HepG2 (cell line): ENCODE measurements around the gene UBAP2L. TPM values are rescaled to one million over a fixed set of nuclear protein-coding genes. Genes with fewer than 3 reads are reported as not detected.
"Not testable (repeated sequence)": the region's sequence is repeated elsewhere in the genome, so short reads cannot be mapped to it uniquely, and the experiment has no call there.

Experiments used
- ATAC-seq: fragments of 200-7000 bp; cut with Tn5 transposase; 3 replicates; pipeline ENCODE4 v1.9.1; 2020; ENCODE audit warnings: mild to moderate bottlenecking, moderate library complexity
- BruUV-seq: library from RNA; stranded (reverse); fragments of 400-500 nt; replicated peaks from 2 replicates; lab custom pipeline; 2021; lab: Mats Ljungman, UMichigan
- CTCF ChIA-PET: fragments of 300-600 bp; formaldehyde crosslinking; extraction: SDS; loops from one replicate; lab custom pipeline; 2021; ENCODE audit warnings: low total read pairs, inconsistent platforms, low intra/inter-chr PET ratio; lab: Yijun Ruan, JAX
- POLR2A ChIA-PET: fragments of 350-600 bp; sonication (Branson Sonifier 250); formaldehyde crosslinking; loops from one replicate; lab custom pipeline; 2020; ENCODE audit warnings: antibody characterized with exemption, inconsistent platforms; lab: Yijun Ruan, JAX
- DNase-seq: peaks from one replicate; pipeline ENCODE4 v3.0.0-alpha.2; 2015; ENCODE audit warnings: low spot score
- FAIRE-seq: peaks from 3 replicates; lab custom pipeline; 2011; peaks lifted over from hg19 to GRCh38; lab: Jason Lieb, UNC
- H2AFZ ChIP-seq: one replicate; pipeline ENCODE4 v1.6.1; 2011; ENCODE audit warnings: low read length, inconsistent platforms
- H3K27ac ChIP-seq: fragments of 300-600 bp; 3 replicates; pipeline ENCODE4 v1.8.0; 2011; ENCODE audit warnings: mixed run types, mild to moderate bottlenecking, mixed read lengths, low read length, inconsistent platforms; ENCODE audit not compliant: insufficient read depth; ENCODE audit errors: extremely low read length
- H3K27me3 ChIP-seq, 2 experiments: fragments of 200-600 bp in 1 of 2; 2 replicates in 1 of 2; 3 replicates in 1 of 2; pipeline versions ENCODE4 v1.6.0 to v1.8.0; 2011; ENCODE audit warnings: low read length in 2 of 2, mild to moderate bottlenecking in 2 of 2, moderate library complexity in 2 of 2, inconsistent platforms in 1 of 2; ENCODE audit not compliant: insufficient read depth in 2 of 2, control insufficient read depth in 1 of 2
- H3K36me3 ChIP-seq, 2 experiments: fragments of 200-600 bp in 1 of 2; replicated peaks in 1 of 2; 2 replicates in 1 of 2; 3 replicates in 1 of 2; pipeline versions ENCODE4 v1.5.1 to v1.8.0; 2011; ENCODE audit warnings: low read length in 2 of 2, inconsistent platforms in 1 of 2; ENCODE audit not compliant: insufficient read depth in 2 of 2, control insufficient read depth in 1 of 2
- H3K4me1 ChIP-seq: 2 replicates; pipeline ENCODE4 v1.5.1; 2012; ENCODE audit warnings: low read length, inconsistent platforms; ENCODE audit not compliant: insufficient read depth
- H3K4me2 ChIP-seq: 2 replicates; pipeline ENCODE4 v1.6.0; 2011; ENCODE audit warnings: low read depth, low read length, inconsistent platforms
- H3K4me3 ChIP-seq, 3 experiments: fragments of 200-600 bp in 1 of 3; sonication (generic), shearing (Covaris generic) in 1 of 3; replicated peaks in 1 of 3; 2 replicates each; pipeline ENCODE4 v1.5.1; 2011 to 2016; ENCODE audit warnings: low read length in 3 of 3, inconsistent platforms in 2 of 3, low read depth in 2 of 3, mild to moderate bottlenecking in 2 of 3, control low read depth in 1 of 3, mixed read lengths in 1 of 3; ENCODE audit not compliant: insufficient read depth in 1 of 3
- H3K79me2 ChIP-seq: one replicate; pipeline ENCODE4 v1.6.1; 2011; ENCODE audit warnings: low read length, inconsistent platforms; ENCODE audit not compliant: insufficient read depth
- H3K9ac ChIP-seq: 2 replicates; pipeline ENCODE4 v1.6.0; 2011; ENCODE audit warnings: mild to moderate bottlenecking, low read depth, low read length, inconsistent platforms; ENCODE audit not compliant: insufficient read depth
- H3K9me3 ChIP-seq: 2 replicates; pipeline ENCODE4 v1.5.1; 2012; ENCODE audit warnings: mild to moderate bottlenecking, low read length
- H4K20me1 ChIP-seq: 2 replicates; pipeline ENCODE4 v1.6.0; 2011; ENCODE audit warnings: inconsistent platforms, mild to moderate bottlenecking, low read length, moderate library complexity; ENCODE audit not compliant: insufficient read depth
- EHMT2 ChIP-seq: fragments of 200-600 bp; sonication (generic); IDR thresholded peaks from 2 replicates; pipeline ENCODE4 v1.7.0; 2017; ENCODE audit warnings: antibody characterized with exemption, low read depth, low read length, borderline replicate concordance
- GLI4 ChIP-seq: sonication (generic); formaldehyde crosslinking; IDR thresholded peaks from 2 replicates; pipeline ENCODE4 v1.5.1; 2020; ENCODE audit warnings: missing genetic modification reagents, mild to moderate bottlenecking, moderate library complexity, borderline replicate concordance
- GRHL1 ChIP-seq: sonication (generic); formaldehyde crosslinking; conservative IDR thresholded peaks from 2 replicates; pipeline ENCODE4 v1.8.0; 2022; ENCODE audit warnings: missing genetic modification reagents
- MXI1 ChIP-seq: IDR thresholded peaks from 3 replicates; pipeline ENCODE4 v1.6.1; 2012; ENCODE audit warnings: low read depth, low read length, inconsistent platforms, borderline replicate concordance
- NCOA5 ChIP-seq: sonication (generic); formaldehyde crosslinking; IDR thresholded peaks from 2 replicates; pipeline ENCODE4 v1.4.0; 2020; ENCODE audit warnings: missing genetic modification reagents
- NONO ChIP-seq, 2 experiments: fragments of 450-650 bp in 1 of 2; sonication (generic) in 1 of 2; formaldehyde crosslinking in 1 of 2; IDR thresholded peaks in 1 of 2; conservative IDR thresholded peaks in 1 of 2; 2 replicates each; pipeline versions ENCODE4 v1.6.1 to v1.8.0; 2017 to 2022; ENCODE audit warnings: mild to moderate bottlenecking in 1 of 2, missing genetic modification reagents in 1 of 2, moderate library complexity in 1 of 2
- POLR2AphosphoS5 ChIP-seq: IDR thresholded peaks from 2 replicates; pipeline ENCODE4 v1.6.1; 2012; ENCODE audit warnings: low read depth, low read length
- POLR2G ChIP-seq: fragments of 200-400 bp; formaldehyde crosslinking; IDR thresholded peaks from 2 replicates; pipeline ENCODE4 v1.6.1; 2018; ENCODE audit warnings: mild to moderate bottlenecking, low read depth, low read length, moderate library complexity
- RBM22 ChIP-seq: fragments of 200-400 bp; formaldehyde crosslinking; optimal IDR thresholded peaks from 2 replicates; pipeline ENCODE3; 2017; ENCODE audit warnings: mild to moderate bottlenecking, low read length, moderate library complexity
- RFX1 ChIP-seq: fragments of 450-650 bp; IDR thresholded peaks from 2 replicates; pipeline ENCODE4 v1.6.1; 2017
- RFX3 ChIP-seq: IDR thresholded peaks from 2 replicates; pipeline ENCODE4 v1.6.1; 2016; ENCODE audit warnings: missing biosample characterization, missing genetic modification reagents
- ZNF414 ChIP-seq: sonication (generic); formaldehyde crosslinking; IDR thresholded peaks from 2 replicates; pipeline ENCODE4 v1.5.0; 2020; ENCODE audit warnings: missing genetic modification reagents
- ZNF589 ChIP-seq: sonication (generic); formaldehyde crosslinking; conservative IDR thresholded peaks from 2 replicates; pipeline ENCODE4 v1.8.0; 2022; ENCODE audit warnings: mild to moderate bottlenecking, moderate library complexity, missing genetic modification reagents
- ZNF746 ChIP-seq: sonication (generic); formaldehyde crosslinking; IDR thresholded peaks from 2 replicates; pipeline ENCODE4 v1.8.0; 2022; ENCODE audit warnings: mild to moderate bottlenecking, missing genetic modification reagents
- WGBS: methylation state at CpG from one replicate; pipeline ENCODE4 v1.1.6; 2017; ENCODE audit warnings: low lambda C conversion rate; 5-methylcytosine and 5-hydroxymethylcytosine counted together
- in situ Hi-C: cut with HindIII; loops from 2 replicates; pipeline ENCODE4 v1.10.0; 2017; ENCODE audit warnings: low pct_unique_long_range_greater_than_20kb; ENCODE audit not compliant: extremely low pct_ligation_motif_present
- intact Hi-C: fragments of 100-400 bp; cut with micrococcal nuclease; formaldehyde crosslinking; loops from one replicate; pipeline ENCODE4 v1.10.0; 2022; ENCODE audit not compliant: unreplicated experiment
- polyA plus RNA-seq, 8 experiments: library from polyadenylated mRNA; depleted of rRNA in 3 of 8; stranded (reverse) in 7 of 8; unstranded in 1 of 8; fragments of >200 nt; fragmentation: Illumina TruSeq in 4 of 8; extraction: Trizol in 4 of 8; gene quantifications; 2 replicates each; pipeline versions ENCODE4 v1.2.1 to v1.2.3, GENCODE V29; 2011 to 2016; ENCODE audit warnings: low read depth in 4 of 8, missing spikeins in 1 of 8, mixed read lengths in 1 of 8; ENCODE audit not compliant: insufficient read depth in 1 of 8
- total RNA-seq, 5 experiments: library from RNA; depleted of rRNA; stranded (reverse); fragments of >200 nt; fragmentation: Illumina TruSeq; extraction: Trizol; gene quantifications; 2 replicates each; pipeline ENCODE4 v1.2.3, GENCODE V29; 2016; ENCODE audit warnings: low read depth in 1 of 5

The UBAP2L gene
- total and polyA plus RNA-seq, 2 of the 13 experiments (the other 11 are each of a cell fraction or from before 2014, with no cell fraction given): 74.2 to 159 TPM

GRCh38 chr1:154205778-154206177, 15.0 kb upstream of the UBAP2L start:
- intact Hi-C loops, H3K79me2 ChIP-seq, ATAC-seq, H3K4me2 ChIP-seq, FAIRE-seq, H3K4me3 ChIP-seq, H3K9me3 ChIP-seq, CTCF ChIA-PET, DNase-seq, H4K20me1 ChIP-seq, POLR2A ChIA-PET, H3K4me1 ChIP-seq, H3K9ac ChIP-seq, H2AFZ ChIP-seq, H3K27me3 ChIP-seq, in situ Hi-C loops, BruUV-seq: not testable (repeated sequence)
- 92% methylated on average over 9 of the region's 11 CpGs for whole genome bisulfite sequencing
- peak overlapping the region; percentile 11 for H3K27ac ChIP-seq
- peaks cover 6 to 38% of the 10 kb centered on the region in 2 experiments; a peak in 4 of 5 replicates for H3K36me3 ChIP-seq

- POLR2A ChIA-PET: no interaction called here
- ATAC-seq: peak; percentile 36
- H4K20me1 ChIP-seq: no peaks in the 10 kb centered on the region
- CTCF ChIA-PET: no interaction called here
- intact Hi-C loops: no loop called here
- peak within 1 kb of the TSS; percentile 36 for H3K27ac ChIP-seq
- no peak for DNase-seq
- TF ChIP-seq ZNF746 (CRISPR knock-in tag) (no peak), GRHL1 (CRISPR knock-in tag) (no peak), RFX3 (peak; percentile 57), RBM22 (peak; percentile 71), NONO (IDR thresholded peaks at IDR 0.05) (no peak), NONO (CRISPR knock-in tag; conservative IDR thresholded peaks at IDR 0.05) (0 out of 2 replicates have a peak, but pooled peaks have one; percentile 19), POLR2AphosphoS5 (peak; percentile 37; the same call in 1 of the 2 replicates), ZNF589 (CRISPR knock-in tag) (no peak), GLI4 (no peak), ZNF414 (CRISPR knock-in tag) (no peak), RFX1 (peak; percentile 74), MXI1 (0 out of 3 replicates have a peak, but pooled peaks have one; percentile 34), NCOA5 (CRISPR knock-in tag) (no peak), POLR2G (0 out of 2 replicates have a peak, but pooled peaks have one; percentile 38), EHMT2 (no peak)
- no peak for FAIRE-seq
- no peaks in the 10 kb centered on the region for H3K4me1 ChIP-seq
- in situ Hi-C loops: no loop called here
- 100% methylated on average over 1 of the region's 1 CpG for WGBS
- no peak within 1 kb of the TSS for H3K4me3 ChIP-seq
- no peaks in the 10 kb centered on the region for H3K79me2 ChIP-seq
- H3K36me3 ChIP-seq: peaks cover 6 to 38% of the 10 kb centered on the region in 2 experiments; a peak in 4 of 5 replicates
- H3K9ac ChIP-seq: no peak within 1 kb of the TSS
- no peaks in the 10 kb centered on the region for H3K9me3 ChIP-seq
- no peak within 1 kb of the TSS for H2AFZ ChIP-seq
- BruUV-seq: no TSS peak
- H3K4me2 ChIP-seq: no peak within 1 kb of the TSS
- H3K27me3 ChIP-seq: no peaks in the 10 kb centered on the region
These were observed 14.6 kb upstream of the UBAP2L start, which contains the start of gene CFAP141 for GRCh38 chr1:154206196-154206595. Gene CFAP141, minus strand, starts transcription at chr1:154206333. Its CDS starts 26 bp downstream, at chr1:154206307.
